Measurements from ENCODE around the gene PSD2.

The PSD2 gene

DNA sequence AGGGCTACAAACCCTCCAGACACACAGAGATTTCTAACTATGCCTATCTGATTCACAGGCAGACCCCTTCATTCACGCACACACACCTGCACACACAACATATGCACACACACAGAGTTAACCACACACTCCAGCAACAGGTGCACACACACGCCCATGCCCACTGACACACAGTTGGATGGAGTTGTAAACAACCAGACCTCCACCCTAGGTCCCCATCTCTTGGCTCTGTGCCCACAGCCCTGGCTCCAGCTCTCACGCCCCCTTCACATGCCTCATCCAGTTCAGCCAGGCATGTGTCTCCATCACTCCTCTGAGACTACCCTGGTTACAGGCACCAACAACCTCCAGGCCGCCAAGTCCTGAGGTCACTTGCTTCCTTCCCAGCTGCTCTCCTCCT is 61.1 kb downstream of the PSD2 start:
- in situ Hi-C loops (cut with MboI; ENCODE audit: low pct_unique_long_range_greater_than_20kb, low sequenced_read_pairs, unreplicated experiment) = loop anchor here (10.0 kb wide), 1 partner anchor 72 kb away; no protein-coding TSS in a partner anchor
- TF ChIP-seq, protein P1, sequence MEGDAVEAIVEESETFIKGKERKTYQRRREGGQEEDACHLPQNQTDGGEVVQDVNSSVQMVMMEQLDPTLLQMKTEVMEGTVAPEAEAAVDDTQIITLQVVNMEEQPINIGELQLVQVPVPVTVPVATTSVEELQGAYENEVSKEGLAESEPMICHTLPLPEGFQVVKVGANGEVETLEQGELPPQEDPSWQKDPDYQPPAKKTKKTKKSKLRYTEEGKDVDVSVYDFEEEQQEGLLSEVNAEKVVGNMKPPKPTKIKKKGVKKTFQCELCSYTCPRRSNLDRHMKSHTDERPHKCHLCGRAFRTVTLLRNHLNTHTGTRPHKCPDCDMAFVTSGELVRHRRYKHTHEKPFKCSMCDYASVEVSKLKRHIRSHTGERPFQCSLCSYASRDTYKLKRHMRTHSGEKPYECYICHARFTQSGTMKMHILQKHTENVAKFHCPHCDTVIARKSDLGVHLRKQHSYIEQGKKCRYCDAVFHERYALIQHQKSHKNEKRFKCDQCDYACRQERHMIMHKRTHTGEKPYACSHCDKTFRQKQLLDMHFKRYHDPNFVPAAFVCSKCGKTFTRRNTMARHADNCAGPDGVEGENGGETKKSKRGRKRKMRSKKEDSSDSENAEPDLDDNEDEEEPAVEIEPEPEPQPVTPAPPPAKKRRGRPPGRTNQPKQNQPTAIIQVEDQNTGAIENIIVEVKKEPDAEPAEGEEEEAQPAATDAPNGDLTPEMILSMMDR (IDR thresholded peaks at IDR 0.05; ENCODE audit: extremely low read depth, insufficient read depth, missing control alignments) = no peak
- DNase-seq (ENCODE audit: low spot score) = no peak

DNA sequence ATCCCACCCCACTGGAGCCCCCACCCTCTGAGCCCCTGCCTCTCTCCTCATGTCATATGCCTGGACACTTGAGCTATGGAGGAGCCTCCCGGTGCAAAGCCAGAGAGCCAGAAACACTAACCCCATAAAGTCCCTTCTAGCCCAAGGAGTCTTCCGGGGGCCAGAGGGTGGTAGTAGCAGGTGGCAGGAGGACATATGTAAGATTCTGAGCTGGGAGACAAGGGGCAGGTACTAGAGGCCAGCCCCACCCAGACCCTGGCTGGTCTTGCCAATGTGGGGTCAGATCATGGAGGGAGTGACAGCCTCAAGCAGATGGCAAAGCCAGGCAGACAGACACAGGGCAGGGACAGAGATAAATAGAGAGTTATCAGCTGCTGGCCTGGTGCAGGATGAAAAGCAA is 63.4 kb downstream of the PSD2 start:
- in situ Hi-C loops (cut with MboI; ENCODE audit: low pct_unique_long_range_greater_than_20kb, low sequenced_read_pairs, unreplicated experiment) = loop anchor here (10.0 kb wide), 1 partner anchor 74 kb away; no protein-coding TSS in a partner anchor
- TF ChIP-seq, protein P1 (IDR thresholded peaks at IDR 0.05; ENCODE audit: extremely low read depth, insufficient read depth, missing control alignments) = no peak
- no peak for DNase-seq (ENCODE audit: low spot score)

DNA sequence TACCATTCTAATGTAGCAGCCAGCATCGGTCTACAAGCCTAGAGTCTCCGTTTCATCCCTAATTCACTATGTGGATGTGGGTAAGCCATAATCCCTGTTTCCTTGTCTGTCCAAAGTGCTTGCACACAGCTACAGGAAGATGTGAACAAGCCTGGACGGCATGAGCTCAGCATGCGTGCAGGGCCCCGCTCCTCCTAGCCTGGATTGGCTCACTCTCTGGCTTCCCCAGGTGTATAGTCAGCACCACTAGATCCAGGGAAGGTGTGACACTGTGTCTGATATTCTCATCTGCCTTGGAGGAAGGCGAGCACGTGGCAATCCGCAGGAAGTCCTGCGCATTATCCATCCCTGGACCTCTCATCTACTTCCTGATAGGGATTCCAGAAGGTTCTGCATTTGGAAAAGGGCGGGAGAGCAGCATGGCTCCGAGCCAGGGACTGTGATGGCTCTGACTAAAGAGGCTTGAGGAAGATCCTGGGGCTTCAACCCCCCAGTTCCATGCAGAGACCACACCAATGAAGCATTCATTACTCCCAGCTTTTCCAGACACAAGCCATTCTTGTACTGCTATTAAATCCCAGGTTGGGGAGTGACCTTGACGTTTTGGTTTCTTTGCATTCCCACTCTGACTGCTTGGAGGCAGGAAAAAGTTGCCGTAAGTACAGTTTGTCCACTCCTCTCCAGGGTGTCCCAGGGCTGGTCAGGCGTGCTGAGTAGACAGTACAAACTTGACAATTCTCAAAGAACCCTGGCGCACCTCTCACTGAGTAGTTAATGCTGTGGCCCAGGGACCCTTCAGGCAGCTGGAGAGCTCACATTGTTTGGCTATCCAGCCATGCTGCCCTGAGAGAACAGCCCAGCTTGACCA is 65.6 kb downstream of the PSD2 start:
- in situ Hi-C loops (cut with MboI; ENCODE audit: low pct_unique_long_range_greater_than_20kb, low sequenced_read_pairs, unreplicated experiment) = no loop called here
- TF ChIP-seq, protein P1 (IDR thresholded peaks at IDR 0.05; ENCODE audit: extremely low read depth, insufficient read depth, missing control alignments) = no peak
- no peak for DNase-seq (ENCODE audit: low spot score)

DNA sequence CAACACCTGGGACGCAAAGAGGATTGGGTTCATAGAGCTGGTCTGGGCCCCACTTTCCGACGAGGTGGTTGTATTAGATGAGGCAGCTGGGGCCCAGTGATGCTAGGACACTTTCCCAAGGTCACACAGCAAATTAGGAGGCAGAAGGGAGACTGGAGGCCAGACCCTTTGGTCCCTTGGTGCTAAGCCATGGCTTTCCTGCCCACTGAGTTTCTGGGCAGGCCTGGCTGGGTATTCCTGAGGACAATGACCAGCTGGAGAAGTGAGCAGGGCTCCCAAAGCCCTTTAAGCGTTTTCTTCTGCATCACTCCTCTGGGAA is 66.2 kb downstream of the PSD2 start:
- DNase-seq (ENCODE audit: low spot score) = no peak
- TF ChIP-seq, protein P1 (IDR thresholded peaks at IDR 0.05; ENCODE audit: extremely low read depth, insufficient read depth, missing control alignments) = no peak
- in situ Hi-C loops (cut with MboI; ENCODE audit: low pct_unique_long_range_greater_than_20kb, low sequenced_read_pairs, unreplicated experiment) = no loop called here

DNA sequence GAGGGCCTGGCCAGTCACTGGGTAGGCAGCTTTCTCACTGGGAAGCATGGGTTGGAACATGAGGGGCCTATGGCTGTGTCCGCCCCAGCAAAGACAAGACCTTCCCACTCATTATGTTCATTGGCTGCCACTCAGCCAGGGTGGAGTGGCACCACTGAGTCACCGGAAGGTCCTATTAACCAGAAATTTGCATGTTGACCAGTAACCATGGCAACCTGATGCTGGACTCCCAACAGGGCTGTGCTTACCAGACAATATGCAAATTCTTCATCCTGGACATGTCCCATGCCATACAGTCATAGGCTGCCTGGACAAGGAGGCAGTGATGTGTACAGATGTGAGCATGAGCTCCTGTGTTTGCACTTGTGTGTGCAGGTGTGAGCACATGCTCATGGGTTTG is 66.7 kb downstream of the PSD2 start:
- no peak for DNase-seq (ENCODE audit: low spot score)
- TF ChIP-seq, protein P1 (IDR thresholded peaks at IDR 0.05; ENCODE audit: extremely low read depth, insufficient read depth, missing control alignments) = no peak
- in situ Hi-C loops (cut with MboI; ENCODE audit: low pct_unique_long_range_greater_than_20kb, low sequenced_read_pairs, unreplicated experiment) = no loop called here

DNA sequence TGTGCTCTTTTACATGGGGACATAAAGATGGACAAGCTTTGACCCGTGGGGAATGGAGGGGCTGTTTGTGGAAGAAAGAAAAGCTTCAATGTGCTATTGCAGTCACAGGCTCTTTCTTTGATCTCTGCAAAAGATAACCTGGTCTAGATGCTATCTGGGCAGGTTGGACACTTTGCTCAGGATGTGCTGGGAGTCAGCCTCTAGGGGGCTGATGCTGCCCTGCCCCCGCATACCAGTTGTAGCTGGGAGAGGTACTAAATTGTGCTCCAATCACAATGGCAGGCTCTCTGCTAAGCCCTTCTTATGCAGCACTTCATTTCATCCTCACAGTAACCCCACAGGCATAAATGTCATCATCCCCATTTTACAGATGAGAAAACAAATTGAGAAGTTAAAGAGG is 67.2 kb downstream of the PSD2 start:
- no peak for DNase-seq (ENCODE audit: low spot score)
- in situ Hi-C loops (cut with MboI; ENCODE audit: low pct_unique_long_range_greater_than_20kb, low sequenced_read_pairs, unreplicated experiment) = no loop called here
- TF ChIP-seq, protein P1 (IDR thresholded peaks at IDR 0.05; ENCODE audit: extremely low read depth, insufficient read depth, missing control alignments) = peak; percentile 7
